Measurements from ENCODE around the gene TCF7.

The TCF7 gene

GRCh38 chr5:134130239-134130945, 15.9 kb downstream of the TCF7 start:
- H3K9me3 ChIP-seq = no peaks in the 10 kb centered on the region
- H3K4me3 ChIP-seq (ENCODE audit: low read depth, low read length) = no peak overlapping the region
- peaks cover 21% of the 10 kb centered on the region for H3K36me3 ChIP-seq
- peaks cover 8% of the 10 kb centered on the region for H3K4me1 ChIP-seq
- H3K27me3 ChIP-seq = no peaks in the 10 kb centered on the region
- TF ChIP-seq CTCF (IDR thresholded peaks at IDR 0.05; ENCODE audit: low read depth, low read length) = no peak
- DNase-seq = no peak

DNA sequence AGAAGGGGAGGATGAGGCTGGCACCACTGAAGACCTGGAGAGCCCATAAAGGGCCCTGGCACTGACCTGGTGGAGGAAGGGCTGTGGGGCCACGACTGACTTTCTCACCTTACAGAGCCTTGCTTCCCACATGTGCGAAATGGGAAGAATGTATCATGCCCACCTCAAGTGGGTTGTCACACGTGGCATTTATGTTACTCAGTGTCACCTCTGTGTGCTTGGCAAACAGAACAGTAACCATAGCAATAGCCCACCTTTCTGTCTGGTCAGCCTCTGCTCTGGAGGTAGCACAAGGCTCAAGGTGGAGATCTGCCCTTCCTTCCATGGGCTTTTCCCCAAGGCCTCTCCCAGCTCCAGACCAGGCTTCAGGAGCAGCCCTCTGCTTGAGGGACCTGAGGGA, 16.7 kb downstream of the TCF7 start:
- TF ChIP-seq CTCF (IDR thresholded peaks at IDR 0.05; ENCODE audit: low read depth, low read length) = no peak
- peaks cover 22% of the 10 kb centered on the region for H3K36me3 ChIP-seq
- no peaks in the 10 kb centered on the region for H3K27me3 ChIP-seq
- no peak for DNase-seq
- no peak overlapping the region for H3K4me3 ChIP-seq (ENCODE audit: low read depth, low read length)
- H3K4me1 ChIP-seq = peaks cover 5% of the 10 kb centered on the region; the same call in 1 of the 2 replicates
- no peaks in the 10 kb centered on the region for H3K9me3 ChIP-seq

DNA sequence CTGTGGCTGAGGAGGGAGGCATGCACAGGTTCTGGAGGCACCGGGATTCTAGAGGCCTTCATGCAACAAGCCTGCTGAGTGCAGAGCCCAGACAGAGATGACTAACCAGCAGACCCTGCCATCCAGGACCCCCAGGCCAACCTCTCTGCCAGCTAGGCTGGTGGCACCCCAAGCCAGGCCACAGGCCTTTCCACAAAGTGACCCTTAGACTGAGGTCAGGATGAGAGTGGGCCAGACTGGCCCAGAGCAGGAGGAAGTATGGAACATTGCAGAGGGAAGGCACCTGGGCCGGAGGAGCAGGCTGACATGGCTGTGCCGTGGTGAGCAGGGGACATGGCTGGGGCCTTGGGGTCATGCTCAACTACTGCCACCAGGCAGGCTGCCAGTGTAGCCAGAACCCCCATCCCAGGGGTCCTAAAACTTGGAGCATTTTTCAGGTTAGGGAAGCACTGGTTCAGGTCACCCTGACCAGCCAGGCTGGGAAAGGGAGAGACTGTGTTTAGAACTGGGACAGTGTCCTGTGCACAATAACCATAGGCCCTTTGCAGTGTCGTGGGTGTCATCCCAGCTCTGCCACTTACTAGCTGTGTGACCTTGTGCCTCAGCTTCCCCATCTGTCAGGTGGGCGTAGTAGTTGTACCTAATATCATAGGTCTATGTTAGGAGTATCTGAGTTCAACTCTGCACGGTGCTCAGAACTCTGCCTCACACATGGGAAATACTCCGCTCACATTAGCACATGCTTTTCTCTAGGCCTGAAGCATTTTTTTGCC, 17.3 kb downstream of the TCF7 start:
- TF ChIP-seq CTCF (IDR thresholded peaks at IDR 0.05; ENCODE audit: low read depth, low read length) = no peak
- Histone ChIP-seq H3K4me1 (peaks cover 5% of the 10 kb centered on the region; the same call in 1 of the 2 replicates), H3K36me3 (peaks cover 28% of the 10 kb centered on the region)

GRCh38 chr5:134132372-134133187, 18.1 kb downstream of the TCF7 start:
- peaks cover 5% of the 10 kb centered on the region; the same call in 1 of the 2 replicates for H3K4me1 ChIP-seq
- H3K4me3 ChIP-seq (ENCODE audit: low read depth, low read length) = no peak overlapping the region
- H3K9me3 ChIP-seq = no peaks in the 10 kb centered on the region
- H3K36me3 ChIP-seq = peaks cover 26% of the 10 kb centered on the region
- H3K27me3 ChIP-seq = no peaks in the 10 kb centered on the region
- TF ChIP-seq CTCF (IDR thresholded peaks at IDR 0.05; ENCODE audit: low read depth, low read length) = no peak
- DNase-seq = peak; percentile 2

More for the DNA sequence above, 17.3 kb downstream of the TCF7 start:
- Histone ChIP-seq H3K4me3 (ENCODE audit: low read depth, low read length) (no peak overlapping the region), H3K9me3 (no peaks in the 10 kb centered on the region), H3K27me3 (no peaks in the 10 kb centered on the region)
- DNase-seq = peak; percentile 2

DNA sequence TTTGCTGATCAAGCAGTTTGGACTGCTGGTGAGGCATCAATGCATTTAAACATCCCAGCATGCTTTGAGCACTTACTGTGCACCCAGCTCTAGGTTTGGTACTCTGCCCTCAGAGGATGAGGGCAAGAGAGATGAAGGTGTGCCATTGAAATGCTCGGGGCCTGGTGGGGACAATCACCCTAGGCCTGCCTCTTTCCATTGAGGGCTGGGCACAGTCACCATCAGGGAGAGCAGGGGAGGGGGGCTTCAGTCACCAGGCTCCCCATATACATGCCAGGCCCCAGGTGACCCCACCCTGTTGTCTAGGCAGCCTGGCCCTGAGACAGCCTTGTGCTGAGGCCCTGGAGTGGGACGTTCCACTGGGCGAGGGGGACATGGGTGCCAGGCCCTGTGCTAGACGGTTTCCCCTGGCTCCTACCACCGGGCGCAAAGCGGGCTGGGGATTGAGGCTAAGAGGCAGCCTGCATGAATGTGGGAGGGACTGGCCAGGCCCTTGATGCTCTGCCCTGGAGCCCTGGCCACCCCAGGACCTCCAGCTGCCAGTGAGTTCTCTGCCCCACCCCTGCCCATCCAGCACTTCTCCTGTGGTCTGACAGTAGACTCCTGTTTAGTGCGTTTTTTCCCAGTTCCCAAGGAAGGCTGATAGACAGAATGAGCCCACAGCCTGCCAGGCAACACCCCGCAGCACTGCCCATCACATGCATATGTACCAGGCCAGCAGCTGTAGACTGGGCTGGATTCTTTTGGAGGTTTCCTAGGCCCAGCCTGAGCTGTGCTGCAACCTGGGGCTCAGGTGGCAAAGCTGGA, 18.9 kb downstream of the TCF7 start:
- H3K27me3 ChIP-seq = no peaks in the 10 kb centered on the region
- peaks cover 5% of the 10 kb centered on the region; the same call in 1 of the 2 replicates for H3K4me1 ChIP-seq
- peaks cover 26% of the 10 kb centered on the region for H3K36me3 ChIP-seq
- no peak overlapping the region for H3K4me3 ChIP-seq (ENCODE audit: low read depth, low read length)
- peak; percentile 8 for DNase-seq
- H3K9me3 ChIP-seq = no peaks in the 10 kb centered on the region
- no peak for TF ChIP-seq CTCF (IDR thresholded peaks at IDR 0.05; ENCODE audit: low read depth, low read length)
